ENCODE data around the gene RBMS1. TPM values are rescaled to one million over a fixed set of nuclear protein-coding genes. Genes with fewer than 3 reads are reported as not detected.

RBMS1 gene
- polyA plus RNA-seq, 1 donor from 2014 or later: 8.4 TPM

DNA sequence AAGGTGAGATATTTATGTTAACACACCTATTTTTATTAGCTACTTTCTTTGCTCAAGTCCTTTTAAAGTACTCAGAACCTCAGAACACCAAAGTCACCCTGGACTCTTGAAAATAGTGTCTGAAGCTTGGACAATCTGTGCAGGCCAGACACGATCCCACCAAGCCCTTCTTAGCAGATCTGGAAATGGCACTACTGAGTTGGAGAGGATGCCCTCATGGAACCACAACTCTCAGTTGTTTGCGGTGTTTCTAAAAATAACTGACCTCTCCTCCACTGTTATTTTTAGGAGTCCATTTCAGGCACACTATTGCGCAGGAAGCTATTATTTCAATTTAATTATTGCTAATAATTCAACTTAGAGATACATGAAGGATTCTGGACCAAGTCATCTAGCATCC, 190.1 kb downstream of the RBMS1 start:
- no peaks in the 10 kb centered on the region for H4K20me1 ChIP-seq (ENCODE audit: insufficient read depth)
- H3K9me2 ChIP-seq (ENCODE audit: insufficient read depth, low read length): no peaks in the 10 kb centered on the region
- H3K9me3 ChIP-seq (ENCODE audit: low read length): no peaks in the 10 kb centered on the region
- no peak overlapping the region for H3K4me3 ChIP-seq (ENCODE audit: low read length)
- no peaks in the 10 kb centered on the region for H3F3A ChIP-seq (ENCODE audit: insufficient read depth, low read length, poor library complexity, severe bottlenecking)
- no peak overlapping the region for H3K4me2 ChIP-seq (ENCODE audit: low read length)
- no peaks in the 10 kb centered on the region for H3K79me2 ChIP-seq (replicated peaks; ENCODE audit: insufficient read depth, low read length)
- no peak overlapping the region for H3K9ac ChIP-seq (ENCODE audit: low read length)
- no peak overlapping the region for H2AFZ ChIP-seq (ENCODE audit: low read depth, low read length)
- H3K36me3 ChIP-seq (ENCODE audit: insufficient read depth, low read length): no peaks in the 10 kb centered on the region
- no peak overlapping the region for H3K27ac ChIP-seq (ENCODE audit: low read length)
- peaks cover 2% of the 10 kb centered on the region for H3K27me3 ChIP-seq (ENCODE audit: insufficient read depth, low read depth, low read length)
- TF ChIP-seq EZH2 (IDR thresholded peaks at IDR 0.05; ENCODE audit: borderline replicate concordance, insufficient read depth, low read length, poor library complexity, severe bottlenecking): no peak
- TF ChIP-seq RAD21 (conservative IDR thresholded peaks at IDR 0.05): no peak

DNA sequence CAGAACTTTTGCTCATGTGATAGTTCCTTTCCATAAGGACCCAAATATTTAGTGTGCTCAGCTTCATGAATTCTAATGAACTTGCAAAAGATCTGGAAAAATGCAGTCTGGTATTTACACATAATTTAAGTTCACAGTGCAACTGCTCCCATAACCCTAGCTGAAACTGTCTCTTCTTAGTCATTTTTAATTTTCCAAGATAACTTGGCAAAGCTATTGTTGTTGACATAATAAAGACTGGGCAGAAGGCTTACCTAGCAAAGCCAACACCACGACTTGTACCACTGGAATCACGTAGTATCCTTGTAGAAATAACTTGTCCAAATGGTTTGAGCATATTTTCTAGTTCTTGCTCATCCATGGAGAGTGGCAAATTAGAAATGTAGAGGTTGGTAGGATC, 190.5 kb downstream of the RBMS1 start:
- H3K27me3 ChIP-seq (ENCODE audit: insufficient read depth, low read depth, low read length): no peaks in the 10 kb centered on the region
- H4K20me1 ChIP-seq (ENCODE audit: insufficient read depth): no peaks in the 10 kb centered on the region
- no peaks in the 10 kb centered on the region for H3K9me2 ChIP-seq (ENCODE audit: insufficient read depth, low read length)
- no peaks in the 10 kb centered on the region for H3K9me3 ChIP-seq (ENCODE audit: low read length)
- TF ChIP-seq SMC3 (conservative IDR thresholded peaks at IDR 0.05; ENCODE audit: poor library complexity) (no peak), MXI1 (conservative IDR thresholded peaks at IDR 0.05; ENCODE audit: poor library complexity, severe bottlenecking) (no peak), POLR2AphosphoS5 (IDR thresholded peaks at IDR 0.05) (no peak), RAD21 (conservative IDR thresholded peaks at IDR 0.05) (no peak), TAF1 (IDR thresholded peaks at IDR 0.05; ENCODE audit: low read depth) (no peak), EP300 (conservative IDR thresholded peaks at IDR 0.05; ENCODE audit: poor library complexity, severe bottlenecking) (no peak), EZH2 (IDR thresholded peaks at IDR 0.05; ENCODE audit: borderline replicate concordance, insufficient read depth, low read length, poor library complexity, severe bottlenecking) (no peak)
- TF ChIP-seq, protein P1, sequence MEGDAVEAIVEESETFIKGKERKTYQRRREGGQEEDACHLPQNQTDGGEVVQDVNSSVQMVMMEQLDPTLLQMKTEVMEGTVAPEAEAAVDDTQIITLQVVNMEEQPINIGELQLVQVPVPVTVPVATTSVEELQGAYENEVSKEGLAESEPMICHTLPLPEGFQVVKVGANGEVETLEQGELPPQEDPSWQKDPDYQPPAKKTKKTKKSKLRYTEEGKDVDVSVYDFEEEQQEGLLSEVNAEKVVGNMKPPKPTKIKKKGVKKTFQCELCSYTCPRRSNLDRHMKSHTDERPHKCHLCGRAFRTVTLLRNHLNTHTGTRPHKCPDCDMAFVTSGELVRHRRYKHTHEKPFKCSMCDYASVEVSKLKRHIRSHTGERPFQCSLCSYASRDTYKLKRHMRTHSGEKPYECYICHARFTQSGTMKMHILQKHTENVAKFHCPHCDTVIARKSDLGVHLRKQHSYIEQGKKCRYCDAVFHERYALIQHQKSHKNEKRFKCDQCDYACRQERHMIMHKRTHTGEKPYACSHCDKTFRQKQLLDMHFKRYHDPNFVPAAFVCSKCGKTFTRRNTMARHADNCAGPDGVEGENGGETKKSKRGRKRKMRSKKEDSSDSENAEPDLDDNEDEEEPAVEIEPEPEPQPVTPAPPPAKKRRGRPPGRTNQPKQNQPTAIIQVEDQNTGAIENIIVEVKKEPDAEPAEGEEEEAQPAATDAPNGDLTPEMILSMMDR (IDR thresholded peaks at IDR 0.05; ENCODE audit: poor library complexity, severe bottlenecking): no peak
- TF ChIP-seq, protein P2, sequence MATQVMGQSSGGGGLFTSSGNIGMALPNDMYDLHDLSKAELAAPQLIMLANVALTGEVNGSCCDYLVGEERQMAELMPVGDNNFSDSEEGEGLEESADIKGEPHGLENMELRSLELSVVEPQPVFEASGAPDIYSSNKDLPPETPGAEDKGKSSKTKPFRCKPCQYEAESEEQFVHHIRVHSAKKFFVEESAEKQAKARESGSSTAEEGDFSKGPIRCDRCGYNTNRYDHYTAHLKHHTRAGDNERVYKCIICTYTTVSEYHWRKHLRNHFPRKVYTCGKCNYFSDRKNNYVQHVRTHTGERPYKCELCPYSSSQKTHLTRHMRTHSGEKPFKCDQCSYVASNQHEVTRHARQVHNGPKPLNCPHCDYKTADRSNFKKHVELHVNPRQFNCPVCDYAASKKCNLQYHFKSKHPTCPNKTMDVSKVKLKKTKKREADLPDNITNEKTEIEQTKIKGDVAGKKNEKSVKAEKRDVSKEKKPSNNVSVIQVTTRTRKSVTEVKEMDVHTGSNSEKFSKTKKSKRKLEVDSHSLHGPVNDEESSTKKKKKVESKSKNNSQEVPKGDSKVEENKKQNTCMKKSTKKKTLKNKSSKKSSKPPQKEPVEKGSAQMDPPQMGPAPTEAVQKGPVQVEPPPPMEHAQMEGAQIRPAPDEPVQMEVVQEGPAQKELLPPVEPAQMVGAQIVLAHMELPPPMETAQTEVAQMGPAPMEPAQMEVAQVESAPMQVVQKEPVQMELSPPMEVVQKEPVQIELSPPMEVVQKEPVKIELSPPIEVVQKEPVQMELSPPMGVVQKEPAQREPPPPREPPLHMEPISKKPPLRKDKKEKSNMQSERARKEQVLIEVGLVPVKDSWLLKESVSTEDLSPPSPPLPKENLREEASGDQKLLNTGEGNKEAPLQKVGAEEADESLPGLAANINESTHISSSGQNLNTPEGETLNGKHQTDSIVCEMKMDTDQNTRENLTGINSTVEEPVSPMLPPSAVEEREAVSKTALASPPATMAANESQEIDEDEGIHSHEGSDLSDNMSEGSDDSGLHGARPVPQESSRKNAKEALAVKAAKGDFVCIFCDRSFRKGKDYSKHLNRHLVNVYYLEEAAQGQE (IDR thresholded peaks at IDR 0.05; ENCODE audit: borderline replicate concordance): no peak
- no peak overlapping the region for H3K4me2 ChIP-seq (ENCODE audit: low read length)
- H3K79me2 ChIP-seq (replicated peaks; ENCODE audit: insufficient read depth, low read length): no peaks in the 10 kb centered on the region
- H3K9ac ChIP-seq (ENCODE audit: low read length): no peak overlapping the region
- no peaks in the 10 kb centered on the region for H3K36me3 ChIP-seq (ENCODE audit: insufficient read depth, low read length)
- H3F3A ChIP-seq (ENCODE audit: insufficient read depth, low read length, poor library complexity, severe bottlenecking): no peaks in the 10 kb centered on the region
- H2AFZ ChIP-seq (ENCODE audit: low read depth, low read length): no peak overlapping the region
- no peak overlapping the region for H3K4me3 ChIP-seq (ENCODE audit: low read length)
- H3K27ac ChIP-seq (ENCODE audit: low read length): no peak overlapping the region

DNA sequence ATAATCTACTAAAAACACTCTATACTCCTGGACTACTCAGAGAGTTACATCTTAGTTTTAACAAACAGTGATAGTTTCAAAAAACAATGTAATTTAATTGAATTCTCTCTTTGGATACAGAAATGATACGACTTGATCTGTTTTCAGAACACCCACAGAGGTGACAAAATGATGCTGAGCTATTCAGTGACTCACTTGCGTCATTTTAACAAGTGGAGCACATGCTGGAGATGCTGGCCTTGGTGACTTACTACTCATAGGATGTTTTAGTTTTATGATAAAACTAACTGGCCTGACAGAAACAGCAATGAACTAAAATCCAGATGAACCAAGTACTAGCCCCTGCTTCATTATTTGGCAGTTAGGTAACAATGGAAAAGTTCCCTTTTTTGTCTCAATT, 192.2 kb downstream of the RBMS1 start:
- Histone ChIP-seq H2AFZ (ENCODE audit: low read depth, low read length) (no peak overlapping the region), H4K20me1 (ENCODE audit: insufficient read depth) (no peaks in the 10 kb centered on the region), H3K9ac (ENCODE audit: low read length) (no peak overlapping the region), H3K4me3 (ENCODE audit: low read length) (no peak overlapping the region), H3K79me2 (replicated peaks; ENCODE audit: insufficient read depth, low read length) (no peaks in the 10 kb centered on the region), H3K36me3 (ENCODE audit: insufficient read depth, low read length) (no peaks in the 10 kb centered on the region), H3K27me3 (ENCODE audit: insufficient read depth, low read depth, low read length) (no peaks in the 10 kb centered on the region), H3K9me2 (ENCODE audit: insufficient read depth, low read length) (no peaks in the 10 kb centered on the region), H3F3A (ENCODE audit: insufficient read depth, low read length, poor library complexity, severe bottlenecking) (no peaks in the 10 kb centered on the region), H3K9me3 (ENCODE audit: low read length) (no peaks in the 10 kb centered on the region), H3K4me2 (ENCODE audit: low read length) (no peak overlapping the region), H3K27ac (ENCODE audit: low read length) (no peak overlapping the region)
- TF ChIP-seq MXI1 (conservative IDR thresholded peaks at IDR 0.05; ENCODE audit: poor library complexity, severe bottlenecking): no peak
- TF ChIP-seq EZH2 (IDR thresholded peaks at IDR 0.05; ENCODE audit: borderline replicate concordance, insufficient read depth, low read length, poor library complexity, severe bottlenecking): no peak
- TF ChIP-seq POLR2AphosphoS5 (IDR thresholded peaks at IDR 0.05): no peak
- TF ChIP-seq TAF1 (IDR thresholded peaks at IDR 0.05; ENCODE audit: low read depth): no peak
- TF ChIP-seq EP300 (conservative IDR thresholded peaks at IDR 0.05; ENCODE audit: poor library complexity, severe bottlenecking): no peak
- no peak for TF ChIP-seq RAD21 (conservative IDR thresholded peaks at IDR 0.05)
- TF ChIP-seq, protein P1 (IDR thresholded peaks at IDR 0.05; ENCODE audit: poor library complexity, severe bottlenecking): no peak
- no peak for TF ChIP-seq SMC3 (conservative IDR thresholded peaks at IDR 0.05; ENCODE audit: poor library complexity)
- TF ChIP-seq, protein P2 (IDR thresholded peaks at IDR 0.05; ENCODE audit: borderline replicate concordance): no peak

Measured in neural cell (in vitro differentiated cells).